Karpas-422 (cell line): ENCODE results near the gene OPTN. TPM values are rescaled to one million over a fixed set of nuclear protein-coding genes. Genes with fewer than 3 reads are reported as not detected.

ENCODE experiments used
- DNase-seq: peaks from one replicate; pipeline ENCODE4 v3.0.0-alpha.2; 2015
- H2AFZ ChIP-seq: fragments of 200-600 bp; sonication (generic); 2 replicates; pipeline ENCODE4 v1.6.1; 2014; ENCODE audit warnings: antibody characterized with exemption, low read length, mixed read lengths
- H3K27ac ChIP-seq: fragments of 200-600 bp; sonication (generic); 2 replicates; pipeline ENCODE4 v1.5.1; 2014; ENCODE audit warnings: mild to moderate bottlenecking, low read length, moderate library complexity
- H3K27me3 ChIP-seq: fragments of 200-600 bp; sonication (generic); 2 replicates; pipeline ENCODE4 v1.6.1; 2014; ENCODE audit warnings: low read length, mixed read lengths
- H3K36me3 ChIP-seq: fragments of 200-600 bp; sonication (generic); 2 replicates; pipeline ENCODE4 v1.6.1; 2014; ENCODE audit warnings: low read length, mixed read lengths; ENCODE audit not compliant: insufficient read depth
- H3K4me1 ChIP-seq: fragments of 200-600 bp; sonication (generic); 2 replicates; pipeline ENCODE4 v1.6.1; 2014; ENCODE audit warnings: mild to moderate bottlenecking, low read length, mixed read lengths
- H3K4me2 ChIP-seq: fragments of 200-600 bp; sonication (generic); 2 replicates; pipeline ENCODE4 v1.6.1; 2014; ENCODE audit warnings: low read length, low read depth, mild to moderate bottlenecking; ENCODE audit not compliant: poor library complexity, severe bottlenecking
- H3K4me3 ChIP-seq: fragments of 200-600 bp; sonication (generic); 2 replicates; pipeline ENCODE4 v1.5.1; 2014; ENCODE audit warnings: mild to moderate bottlenecking, antibody characterized with exemption, low read length, mixed read lengths
- H3K79me2 ChIP-seq: fragments of 200-600 bp; sonication (generic); 2 replicates; pipeline ENCODE4 v1.6.1; 2014; ENCODE audit warnings: mild to moderate bottlenecking, low read length, mixed read lengths
- H3K9ac ChIP-seq: fragments of 200-600 bp; sonication (generic); 2 replicates; pipeline ENCODE4 v1.6.0; 2014; ENCODE audit warnings: low read length
- H3K9me2 ChIP-seq: fragments of 200-600 bp; sonication (generic), shearing (Covaris generic); replicated peaks from 2 replicates; pipeline ENCODE4 v1.6.0; 2014; ENCODE audit warnings: mild to moderate bottlenecking, low read length, moderate library complexity; ENCODE audit not compliant: insufficient read depth
- H3K9me3 ChIP-seq: fragments of 300-700, 200-600 bp; sonication (generic); 2 replicates; pipeline ENCODE4 v1.6.1; 2014; ENCODE audit warnings: low read length, mixed read lengths
- H4K20me1 ChIP-seq: fragments of 200-600 bp; sonication (generic); 2 replicates; pipeline ENCODE4 v1.6.1; 2014; ENCODE audit warnings: mild to moderate bottlenecking, antibody characterized with exemption, low read length, low read depth; ENCODE audit not compliant: insufficient read depth
- small RNA-seq: library from RNA; depleted of rRNA; stranded (forward); fragments of <200 nt; gene quantifications from one replicate; pipeline ENCODE3, GENCODE V24; 2014
- total RNA-seq: library from RNA; depleted of rRNA; stranded (reverse); fragments of >200 nt; shearing (Covaris generic); gene quantifications from 2 replicates; pipeline ENCODE4 v1.2.3, GENCODE V29; 2014; ENCODE audit warnings: low replicate concordance; rRNA removed

Gene OPTN
- total RNA-seq, 1 experiment from 2014 or later, result 0.56 TPM

GRCh38 chr10:13184730-13185514 is 85.0 kb downstream of the OPTN start:
- Histone ChIP-seq H2AFZ (no peak overlapping the region), H3K9ac (no peak overlapping the region), H3K4me3 (no peak overlapping the region), H3K4me1 (no peaks in the 10 kb centered on the region), H3K27me3 (no peaks in the 10 kb centered on the region), H3K79me2 (no peaks in the 10 kb centered on the region), H3K9me3 (no peaks in the 10 kb centered on the region), H3K4me2 (no peak overlapping the region), H4K20me1 (no peaks in the 10 kb centered on the region), H3K27ac (no peak overlapping the region), H3K9me2 (no peaks in the 10 kb centered on the region), H3K36me3 (peaks cover 73% of the 10 kb centered on the region)
- DNase-seq, result no peak

DNA sequence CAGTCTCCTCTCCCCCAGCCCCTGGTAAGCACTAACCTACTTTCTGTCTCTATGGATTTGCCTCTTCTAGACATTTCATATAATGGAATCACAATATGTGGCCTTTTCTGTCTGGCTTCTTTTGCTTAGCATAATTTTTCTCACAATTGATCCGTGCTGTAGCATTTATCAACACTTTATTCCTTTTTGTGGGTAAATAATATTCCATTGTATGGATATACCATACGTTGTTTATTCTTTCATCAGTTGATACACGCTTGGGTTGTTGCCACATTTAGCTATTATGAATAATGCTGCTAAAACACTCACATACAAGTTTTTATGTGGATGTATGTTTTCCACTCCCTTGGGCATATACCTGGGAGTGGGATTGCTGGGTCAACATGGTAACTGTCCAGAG is 87.2 kb downstream of the OPTN start:
- Histone ChIP-seq H3K27me3 (no peaks in the 10 kb centered on the region), H3K9me3 (no peaks in the 10 kb centered on the region), H3K9ac (no peak overlapping the region), H3K4me1 (no peaks in the 10 kb centered on the region), H4K20me1 (no peaks in the 10 kb centered on the region), H3K4me3 (no peak overlapping the region), H3K9me2 (no peaks in the 10 kb centered on the region), H3K79me2 (no peaks in the 10 kb centered on the region), H3K36me3 (peaks cover 54% of the 10 kb centered on the region), H3K4me2 (no peak overlapping the region), H2AFZ (no peak overlapping the region), H3K27ac (no peak overlapping the region)
- no peak for DNase-seq

Small RNA genes within 50 kb of the gene (small RNA-seq; reads per million reads assigned to genes)
- not detected for gene SNRPGP5

Other genes with a start within 250 kb of the OPTN start
- gene CCDC3, start 98.5 kb upstream of the OPTN start, total RNA-seq, result 1.4 and 2.9 TPM in 2 replicates
- gene MCM10, start 61.4 kb downstream of the OPTN start, total RNA-seq, result 7.0 and 8.9 TPM in 2 replicates
- 0.63 TPM in 1 of 2 replicates, not detected in the other for gene UCMA, start 134.2 kb downstream of the OPTN start, total RNA-seq
- gene PHYH, start 199.9 kb downstream of the OPTN start, total RNA-seq, result 3.5 and 4.0 TPM in 2 replicates
- gene SEPHS1, start 248.1 kb downstream of the OPTN start, total RNA-seq, result 70.0 and 81.0 TPM in 2 replicates